ENCODE data around the gene MATCAP1.

GRCh38 chr16:67212766-67213165 lies 29.0 kb upstream of the MATCAP1 start:
- no peak for TF ChIP-seq CTCF (conservative IDR thresholded peaks at IDR 0.05 in 1 of 2, IDR thresholded peaks at IDR 0.05 in 1 of 2; ENCODE audit: low read depth in 1 of 2, low read length in 2 of 2)
- TF ChIP-seq EZH2 (IDR thresholded peaks at IDR 0.05; ENCODE audit: low read length, missing control alignments): no peak

All from fibroblast of lung (primary cell).